Measurements from ENCODE around the gene KIRREL3.

The KIRREL3 gene

DNA sequence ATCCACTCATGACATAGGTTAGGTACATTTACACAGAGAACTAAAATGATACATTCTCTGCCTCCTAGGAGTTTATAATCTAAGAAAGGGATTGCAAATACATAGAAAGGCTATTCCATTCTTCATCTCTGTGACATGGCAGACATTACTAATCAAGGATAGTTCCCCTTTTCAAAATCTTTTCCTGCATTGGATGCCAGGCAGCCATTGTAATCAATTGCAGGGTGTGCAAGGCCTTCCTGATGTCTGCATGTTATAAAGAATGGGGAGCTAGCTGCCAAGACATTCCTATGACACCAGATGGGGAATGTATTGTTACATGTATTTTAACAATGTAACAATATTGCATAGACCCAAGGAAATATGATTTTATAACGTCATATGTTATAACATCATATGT, 82.0 kb downstream of the KIRREL3 start:
- TF ChIP-seq, protein P1, sequence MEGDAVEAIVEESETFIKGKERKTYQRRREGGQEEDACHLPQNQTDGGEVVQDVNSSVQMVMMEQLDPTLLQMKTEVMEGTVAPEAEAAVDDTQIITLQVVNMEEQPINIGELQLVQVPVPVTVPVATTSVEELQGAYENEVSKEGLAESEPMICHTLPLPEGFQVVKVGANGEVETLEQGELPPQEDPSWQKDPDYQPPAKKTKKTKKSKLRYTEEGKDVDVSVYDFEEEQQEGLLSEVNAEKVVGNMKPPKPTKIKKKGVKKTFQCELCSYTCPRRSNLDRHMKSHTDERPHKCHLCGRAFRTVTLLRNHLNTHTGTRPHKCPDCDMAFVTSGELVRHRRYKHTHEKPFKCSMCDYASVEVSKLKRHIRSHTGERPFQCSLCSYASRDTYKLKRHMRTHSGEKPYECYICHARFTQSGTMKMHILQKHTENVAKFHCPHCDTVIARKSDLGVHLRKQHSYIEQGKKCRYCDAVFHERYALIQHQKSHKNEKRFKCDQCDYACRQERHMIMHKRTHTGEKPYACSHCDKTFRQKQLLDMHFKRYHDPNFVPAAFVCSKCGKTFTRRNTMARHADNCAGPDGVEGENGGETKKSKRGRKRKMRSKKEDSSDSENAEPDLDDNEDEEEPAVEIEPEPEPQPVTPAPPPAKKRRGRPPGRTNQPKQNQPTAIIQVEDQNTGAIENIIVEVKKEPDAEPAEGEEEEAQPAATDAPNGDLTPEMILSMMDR (IDR thresholded peaks at IDR 0.05): no peak
- Histone ChIP-seq H3K27ac (no peak overlapping the region), H3K27me3 (no peaks in the 10 kb centered on the region)

DNA sequence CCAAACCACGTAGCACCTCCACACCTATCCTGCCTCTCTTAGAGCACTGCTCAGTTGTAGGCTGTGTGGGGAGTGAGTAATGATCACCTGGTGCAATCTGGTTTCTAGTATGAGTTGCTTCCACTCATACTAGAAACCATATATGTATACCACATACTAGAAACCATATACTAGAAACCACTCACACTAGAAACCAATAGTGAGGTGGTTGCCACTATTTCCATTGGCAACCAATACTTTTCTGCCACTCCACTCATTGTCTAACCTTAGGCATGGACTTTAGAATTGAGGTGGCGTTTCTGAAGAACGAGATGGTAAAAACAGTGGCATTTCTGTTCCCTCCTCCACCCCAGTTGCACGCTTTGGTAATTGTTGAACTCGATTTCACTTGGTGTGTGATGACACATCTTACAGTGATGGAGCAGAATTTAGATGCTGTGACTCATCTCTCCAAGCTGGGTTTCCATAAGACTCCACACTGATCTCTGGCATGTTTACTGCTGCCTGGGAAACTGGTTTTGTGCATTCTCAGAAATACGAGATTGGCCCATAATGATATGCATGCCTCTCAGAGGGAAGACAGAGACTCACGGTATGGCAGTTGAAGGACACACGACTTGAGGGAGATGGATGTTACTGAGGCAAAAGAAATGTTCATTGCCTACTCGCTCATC, 82.9 kb downstream of the KIRREL3 start:
- H3K36me3 ChIP-seq: no peaks in the 10 kb centered on the region
- H3K27me3 ChIP-seq: no peaks in the 10 kb centered on the region
- no peak overlapping the region for H3K27ac ChIP-seq
- H3K4me1 ChIP-seq (ENCODE audit: control insufficient read depth in 1 of 2, insufficient read depth in 1 of 2, low read depth in 1 of 2, low read length in 1 of 2): no peaks in the 10 kb centered on the region
- no peaks in the 10 kb centered on the region for H3K9me3 ChIP-seq
- no peak overlapping the region for H3K4me3 ChIP-seq (ENCODE audit: low read depth in 1 of 2, low read length in 1 of 2)
- TF ChIP-seq, protein P1 (IDR thresholded peaks at IDR 0.05): no peak

More for the DNA sequence above, 82.0 kb downstream of the KIRREL3 start:
- Histone ChIP-seq H3K36me3 (no peaks in the 10 kb centered on the region), H3K9me3 (no peaks in the 10 kb centered on the region), H3K4me1 (ENCODE audit: control insufficient read depth in 1 of 2, insufficient read depth in 1 of 2, low read depth in 1 of 2, low read length in 1 of 2) (no peaks in the 10 kb centered on the region), H3K4me3 (ENCODE audit: low read depth in 1 of 2, low read length in 1 of 2) (no peak overlapping the region)

DNA sequence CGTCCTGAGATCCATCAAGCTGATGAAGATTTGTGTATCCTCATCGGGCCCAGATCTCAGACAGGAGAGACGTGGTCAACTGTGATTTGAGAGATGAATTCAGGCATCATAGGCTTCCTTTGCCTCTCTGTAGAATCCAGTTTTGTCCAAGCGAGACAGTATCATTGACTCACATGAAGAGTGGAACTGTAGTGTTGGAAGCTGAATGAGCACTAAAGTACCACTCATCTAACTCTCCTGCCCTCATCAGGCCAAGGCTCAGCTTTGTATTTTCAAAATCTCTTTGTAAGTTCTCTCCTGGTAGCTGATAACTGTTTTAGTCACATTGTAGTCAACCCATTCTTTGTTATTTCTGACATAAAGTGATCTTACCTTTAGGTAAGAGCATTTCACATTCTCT, 85.1 kb downstream of the KIRREL3 start:
- no peak overlapping the region for H3K27ac ChIP-seq
- TF ChIP-seq, protein P1 (IDR thresholded peaks at IDR 0.05): no peak
- no peaks in the 10 kb centered on the region for H3K36me3 ChIP-seq
- H3K9me3 ChIP-seq: no peaks in the 10 kb centered on the region
- H3K4me3 ChIP-seq (ENCODE audit: low read depth in 1 of 2, low read length in 1 of 2): no peak overlapping the region
- no peaks in the 10 kb centered on the region for H3K4me1 ChIP-seq (ENCODE audit: control insufficient read depth in 1 of 2, insufficient read depth in 1 of 2, low read depth in 1 of 2, low read length in 1 of 2)
- H3K27me3 ChIP-seq: no peaks in the 10 kb centered on the region

DNA sequence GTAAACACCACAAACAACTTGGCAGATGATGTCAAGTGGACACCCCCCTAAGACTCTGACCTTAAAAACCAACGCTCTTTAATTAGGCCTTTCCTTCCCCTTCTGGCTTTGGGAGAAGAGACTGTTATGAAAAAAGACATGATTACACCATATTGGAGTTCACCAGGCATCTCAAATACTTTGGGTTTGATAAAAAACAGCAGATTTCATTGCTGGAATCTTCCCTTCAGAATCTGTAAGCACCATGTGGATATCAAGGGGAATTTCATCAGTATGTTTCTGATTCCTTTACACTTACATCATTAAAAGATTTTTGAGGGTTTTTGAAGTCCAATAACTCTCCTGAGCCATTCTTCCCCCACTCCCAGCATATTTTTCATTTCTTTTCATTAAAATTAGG, 85.6 kb downstream of the KIRREL3 start:
- Histone ChIP-seq H3K27me3 (no peaks in the 10 kb centered on the region), H3K27ac (no peak overlapping the region), H3K9me3 (no peaks in the 10 kb centered on the region), H3K4me1 (ENCODE audit: control insufficient read depth in 1 of 2, insufficient read depth in 1 of 2, low read depth in 1 of 2, low read length in 1 of 2) (no peaks in the 10 kb centered on the region), H3K36me3 (no peaks in the 10 kb centered on the region), H3K4me3 (ENCODE audit: low read depth in 1 of 2, low read length in 1 of 2) (no peak overlapping the region)
- TF ChIP-seq, protein P1 (IDR thresholded peaks at IDR 0.05): no peak

DNA sequence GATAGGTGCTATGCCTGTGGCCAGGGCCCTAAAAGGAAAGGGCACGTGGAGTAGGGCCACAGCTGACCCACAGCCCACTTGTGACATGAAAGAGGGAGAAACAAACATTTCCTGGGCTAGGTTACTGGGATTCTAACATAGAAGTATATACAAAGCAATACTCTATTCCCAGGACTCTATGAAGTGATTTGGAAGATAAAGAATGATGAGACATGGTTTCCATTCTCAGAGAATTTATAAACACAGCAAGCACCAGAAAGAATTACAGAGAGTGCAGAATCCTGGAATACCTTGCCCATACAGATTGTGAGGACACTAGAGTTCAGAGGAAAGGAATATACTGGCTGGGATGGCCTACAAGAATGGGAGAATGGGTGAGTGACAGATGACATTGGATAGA, 86.4 kb downstream of the KIRREL3 start:
- Histone ChIP-seq H3K4me1 (ENCODE audit: control insufficient read depth in 1 of 2, insufficient read depth in 1 of 2, low read depth in 1 of 2, low read length in 1 of 2) (no peaks in the 10 kb centered on the region), H3K27me3 (no peaks in the 10 kb centered on the region), H3K9me3 (no peaks in the 10 kb centered on the region), H3K27ac (no peak overlapping the region), H3K36me3 (no peaks in the 10 kb centered on the region), H3K4me3 (ENCODE audit: low read depth in 1 of 2, low read length in 1 of 2) (no peak overlapping the region)
- TF ChIP-seq, protein P1 (IDR thresholded peaks at IDR 0.05): no peak

Data from neutrophil (primary cell).